Measurements from ENCODE around the gene PERP.
"Not testable (repeated sequence)": the region's sequence is repeated elsewhere in the genome, so short reads cannot be mapped to it uniquely, and the experiment has no call there.

Gene PERP

DNA sequence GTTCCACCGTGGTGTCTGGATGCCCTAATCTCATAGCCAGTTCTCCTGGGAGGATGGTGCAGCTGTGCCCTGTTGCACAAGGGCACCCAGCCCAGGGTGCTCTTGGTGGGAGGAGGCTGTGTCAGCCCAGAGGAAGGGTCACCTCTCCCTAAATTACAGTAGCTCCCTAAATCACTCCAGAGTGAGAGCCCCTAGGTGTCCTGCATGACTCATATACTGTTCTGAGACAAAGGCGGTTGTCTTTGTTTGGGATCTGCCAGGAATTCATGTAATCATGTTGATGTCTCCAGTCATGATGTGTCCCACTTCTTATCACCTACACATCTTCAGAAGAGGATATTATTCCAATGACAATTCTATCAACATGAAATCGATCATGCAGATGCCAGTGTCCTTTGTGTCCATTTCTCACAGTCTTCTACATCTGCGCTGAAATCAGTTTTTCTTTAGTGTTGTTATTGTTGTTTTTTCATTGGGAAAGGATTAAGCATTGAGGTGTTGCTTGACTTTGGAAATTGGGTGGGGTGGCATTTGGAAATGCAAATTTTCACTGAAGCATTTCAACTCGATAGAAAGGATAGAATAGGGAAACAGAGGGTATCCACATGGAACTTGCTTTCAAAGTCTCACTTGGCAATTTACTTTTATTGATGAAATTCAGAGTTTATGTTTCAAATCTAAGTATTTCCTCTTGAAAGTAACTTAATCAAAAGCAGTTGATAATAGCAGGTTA, 19.5 kb downstream of the PERP start:
- no peak for DNase-seq (ENCODE audit: low spot score)
- TF ChIP-seq, protein P1, sequence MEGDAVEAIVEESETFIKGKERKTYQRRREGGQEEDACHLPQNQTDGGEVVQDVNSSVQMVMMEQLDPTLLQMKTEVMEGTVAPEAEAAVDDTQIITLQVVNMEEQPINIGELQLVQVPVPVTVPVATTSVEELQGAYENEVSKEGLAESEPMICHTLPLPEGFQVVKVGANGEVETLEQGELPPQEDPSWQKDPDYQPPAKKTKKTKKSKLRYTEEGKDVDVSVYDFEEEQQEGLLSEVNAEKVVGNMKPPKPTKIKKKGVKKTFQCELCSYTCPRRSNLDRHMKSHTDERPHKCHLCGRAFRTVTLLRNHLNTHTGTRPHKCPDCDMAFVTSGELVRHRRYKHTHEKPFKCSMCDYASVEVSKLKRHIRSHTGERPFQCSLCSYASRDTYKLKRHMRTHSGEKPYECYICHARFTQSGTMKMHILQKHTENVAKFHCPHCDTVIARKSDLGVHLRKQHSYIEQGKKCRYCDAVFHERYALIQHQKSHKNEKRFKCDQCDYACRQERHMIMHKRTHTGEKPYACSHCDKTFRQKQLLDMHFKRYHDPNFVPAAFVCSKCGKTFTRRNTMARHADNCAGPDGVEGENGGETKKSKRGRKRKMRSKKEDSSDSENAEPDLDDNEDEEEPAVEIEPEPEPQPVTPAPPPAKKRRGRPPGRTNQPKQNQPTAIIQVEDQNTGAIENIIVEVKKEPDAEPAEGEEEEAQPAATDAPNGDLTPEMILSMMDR (IDR thresholded peaks at IDR 0.05; ENCODE audit: borderline replicate concordance, control extremely low read depth, extremely low read depth, insufficient read depth, missing control alignments), result no peak
- in situ Hi-C loops (cut with MboI; ENCODE audit: low sequenced_read_pairs, unreplicated experiment), result no loop called here

DNA sequence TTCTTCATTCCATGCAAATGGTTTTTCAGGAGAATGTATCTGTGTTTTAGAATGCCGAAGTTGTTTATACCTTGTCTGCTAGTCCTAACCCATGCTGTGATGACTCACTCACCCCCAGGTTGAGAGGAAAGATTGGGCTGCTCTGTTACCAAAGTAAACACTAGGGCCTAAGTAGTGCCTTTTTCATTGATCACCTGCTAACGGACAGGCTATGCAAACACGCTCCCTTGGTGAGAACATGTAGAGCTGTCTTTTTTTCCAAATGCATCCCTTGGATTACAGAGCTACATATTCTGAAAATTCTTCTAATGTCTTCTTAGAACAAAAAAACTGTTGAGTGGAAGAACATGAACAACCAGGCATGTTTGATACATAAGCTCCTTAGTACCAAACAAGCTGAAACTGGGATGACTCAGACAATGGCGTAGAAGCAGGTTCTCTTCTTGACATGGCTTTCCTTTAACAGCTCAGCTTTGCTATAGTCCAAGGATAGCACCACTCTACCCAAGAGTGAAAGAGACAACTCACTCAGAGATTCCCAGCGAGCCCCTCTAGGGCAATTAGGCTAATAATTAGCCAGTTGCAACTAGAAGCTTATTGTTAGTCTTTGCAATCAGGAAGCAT, 20.5 kb downstream of the PERP start:
- TF ChIP-seq, protein P1 (IDR thresholded peaks at IDR 0.05; ENCODE audit: borderline replicate concordance, control extremely low read depth, extremely low read depth, insufficient read depth, missing control alignments), result no peak
- in situ Hi-C loops (cut with MboI; ENCODE audit: low sequenced_read_pairs, unreplicated experiment), result no loop called here

DNA sequence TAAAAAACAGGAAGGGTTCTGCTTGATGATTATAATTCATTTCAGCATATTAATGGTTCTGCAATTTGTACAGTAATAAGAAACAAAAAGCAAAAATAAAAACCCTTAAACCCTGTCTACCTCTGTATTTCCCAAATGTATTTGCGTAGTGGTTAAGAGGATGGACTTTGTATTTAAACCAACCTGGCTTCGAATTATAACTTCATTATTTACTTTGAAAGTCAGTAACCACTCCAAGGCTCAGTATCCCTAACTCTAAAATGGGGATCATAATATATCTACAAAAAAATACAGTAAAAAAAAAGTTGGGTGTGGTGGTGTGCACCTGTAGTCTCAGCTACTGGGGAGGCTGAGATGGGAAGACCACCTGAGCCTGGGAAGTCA, 21.4 kb downstream of the PERP start:
- in situ Hi-C loops (cut with MboI; ENCODE audit: low sequenced_read_pairs, unreplicated experiment), result no loop called here
- TF ChIP-seq, protein P1 (IDR thresholded peaks at IDR 0.05; ENCODE audit: borderline replicate concordance, control extremely low read depth, extremely low read depth, insufficient read depth, missing control alignments), result no peak
- no peak for DNase-seq (ENCODE audit: low spot score)

More for the DNA sequence above, 20.5 kb downstream of the PERP start:
- no peak for DNase-seq (ENCODE audit: low spot score)

DNA sequence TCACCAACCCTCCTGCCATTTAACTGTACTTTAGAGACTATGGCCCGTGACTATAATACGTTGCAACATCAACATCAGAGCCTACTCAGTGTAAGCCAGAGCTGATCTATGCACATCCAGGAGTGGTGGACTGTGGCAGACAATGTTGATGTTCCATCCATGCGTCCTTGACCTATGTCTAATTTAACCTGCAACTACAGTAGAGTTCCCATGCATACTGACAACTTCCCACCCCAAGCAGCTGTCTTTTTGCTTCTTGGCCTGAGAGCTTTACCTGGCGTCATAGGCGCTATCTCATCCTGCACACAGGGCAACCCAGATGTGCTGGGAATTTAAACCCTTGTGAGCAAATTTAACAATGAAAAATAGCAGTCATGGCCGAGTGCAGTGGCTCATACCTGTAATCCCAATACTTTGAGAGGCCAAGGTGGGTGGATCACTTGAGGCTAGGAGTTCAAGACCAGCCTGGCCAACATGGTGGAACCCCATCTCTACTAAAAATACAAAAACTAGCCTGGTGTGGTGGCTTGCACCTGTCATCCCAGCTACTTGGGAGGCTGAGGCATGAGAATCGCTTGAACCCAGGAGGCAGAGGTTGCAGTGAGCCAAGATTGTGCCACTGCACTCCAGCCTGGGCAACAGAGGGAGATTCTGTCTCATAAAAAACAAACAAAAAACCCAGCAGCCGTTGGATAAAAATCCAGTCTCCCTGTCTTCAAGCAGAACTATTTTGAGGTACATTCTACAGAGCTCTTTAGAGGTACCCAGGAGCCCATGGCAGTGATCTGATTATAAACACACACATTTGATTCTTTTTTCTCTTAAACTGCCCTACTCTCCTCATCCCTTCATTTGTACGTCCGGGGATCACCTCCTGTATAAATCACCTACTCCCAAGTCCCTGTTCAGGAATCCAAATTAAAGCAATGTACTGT, 22.0 kb downstream of the PERP start:
- no peak for DNase-seq (ENCODE audit: low spot score)
- TF ChIP-seq, protein P1 (IDR thresholded peaks at IDR 0.05; ENCODE audit: borderline replicate concordance, control extremely low read depth, extremely low read depth, insufficient read depth, missing control alignments), result no peak
- in situ Hi-C loops (cut with MboI; ENCODE audit: low sequenced_read_pairs, unreplicated experiment), result no loop called here

DNA sequence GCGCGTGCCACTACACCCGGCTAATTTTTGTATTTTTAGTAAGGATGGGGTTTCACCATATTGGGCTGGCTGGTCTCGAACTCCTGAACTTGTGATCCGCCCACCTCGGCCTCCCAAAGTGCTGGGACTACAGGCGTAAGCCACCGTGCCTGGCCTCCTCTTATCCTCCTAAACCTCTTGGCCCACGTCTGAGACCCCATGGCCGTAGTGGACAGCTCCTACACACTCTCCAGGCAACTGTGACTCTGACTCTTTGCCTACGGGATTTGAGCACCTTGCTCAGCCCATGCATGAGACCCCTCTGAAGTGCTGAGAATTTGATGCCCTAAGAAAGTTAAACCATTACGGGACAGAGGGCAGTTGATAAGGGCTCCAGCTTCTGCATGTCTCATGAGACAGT, 25.0 kb downstream of the PERP start:
- TF ChIP-seq, protein P1 (IDR thresholded peaks at IDR 0.05; ENCODE audit: borderline replicate concordance, control extremely low read depth, extremely low read depth, insufficient read depth, missing control alignments), result no peak
- in situ Hi-C loops (cut with MboI; ENCODE audit: low sequenced_read_pairs, unreplicated experiment), result no loop called here
- DNase-seq (ENCODE audit: low spot score), result no peak

DNA sequence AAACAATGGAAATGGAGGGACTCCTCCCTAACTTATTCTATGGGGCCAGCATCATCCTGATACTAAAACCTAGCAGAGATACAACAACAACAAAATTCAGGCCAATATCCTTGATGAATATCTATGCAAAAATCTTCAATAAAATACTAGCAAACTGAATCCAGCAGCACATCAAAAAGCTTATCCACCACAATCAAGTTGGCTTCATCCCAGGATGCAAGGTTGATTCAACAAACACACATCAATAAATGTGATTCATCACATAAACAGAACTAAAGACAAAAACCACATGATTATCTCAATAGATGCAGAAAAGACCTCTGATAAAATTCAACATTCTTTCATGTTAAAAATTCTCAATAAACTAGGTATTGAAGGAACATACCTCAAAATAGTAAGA, 27.7 kb downstream of the PERP start:
- in situ Hi-C loops (cut with MboI; ENCODE audit: low sequenced_read_pairs, unreplicated experiment); DNase-seq (ENCODE audit: low spot score): not testable (repeated sequence)

Data from GM13976 (cell line).